KMS-11 (cell line): Measurements from ENCODE around the gene PTPN22.

ENCODE experiments used
- H2AFZ ChIP-seq: fragments of 200-600 bp; sonication (generic); 2 replicates; pipeline ENCODE4 v1.6.1; 2016; ENCODE audit warnings: antibody characterized with exemption, mixed run types, low read depth
- H3K27ac ChIP-seq: fragments of 200-600 bp; sonication (generic); 2 replicates; pipeline ENCODE4 v1.6.1; 2016; ENCODE audit warnings: mild to moderate bottlenecking, mixed run types
- H3K27me3 ChIP-seq: fragments of 200-600 bp; sonication (generic); 2 replicates; pipeline ENCODE4 v1.6.1; 2017; ENCODE audit warnings: mild to moderate bottlenecking, low read depth, mixed run types, moderate library complexity; ENCODE audit not compliant: insufficient read depth
- H3K36me3 ChIP-seq: fragments of 200-600 bp; sonication (generic); 2 replicates; pipeline ENCODE4 v1.6.1; 2017; ENCODE audit warnings: mild to moderate bottlenecking, mixed run types; ENCODE audit not compliant: insufficient read depth
- H3K4me1 ChIP-seq: fragments of 200-600 bp; sonication (generic); 2 replicates; pipeline ENCODE4 v1.6.1; 2016; ENCODE audit warnings: mild to moderate bottlenecking, low read depth, mixed run types; ENCODE audit not compliant: poor library complexity, severe bottlenecking
- H3K4me2 ChIP-seq: fragments of 200-600 bp; sonication (generic); 2 replicates; pipeline ENCODE4 v1.7.0; 2016; ENCODE audit warnings: mild to moderate bottlenecking, mixed run types
- H3K4me3 ChIP-seq: fragments of 200-600 bp; sonication (generic); IDR thresholded peaks from 2 replicates; pipeline ENCODE4 v1.6.1; 2017; ENCODE audit warnings: low read depth, low read length, mixed read lengths; ENCODE audit not compliant: insufficient read depth
- H3K79me2 ChIP-seq: fragments of 200-600 bp; sonication (generic); 2 replicates; pipeline ENCODE4 v1.6.1; 2016; ENCODE audit warnings: low read depth, mixed run types; ENCODE audit not compliant: insufficient read depth
- H3K9ac ChIP-seq: fragments of 200-600 bp; sonication (generic); 2 replicates; pipeline ENCODE4 v1.6.1; 2016; ENCODE audit warnings: mild to moderate bottlenecking, mixed run types
- H4K20me1 ChIP-seq: fragments of 200-600 bp; sonication (generic); 2 replicates; pipeline ENCODE4 v1.6.1; 2016; ENCODE audit warnings: mild to moderate bottlenecking, mixed run types; ENCODE audit not compliant: insufficient read depth
- CTCF ChIP-seq: fragments of 200-600 bp; sonication (generic); conservative IDR thresholded peaks from 2 replicates; pipeline ENCODE4 v1.6.1; 2017; ENCODE audit warnings: low read depth, mild to moderate bottlenecking, antibody characterized with exemption, low read length, moderate library complexity, mixed read lengths

Gene PTPN22

DNA sequence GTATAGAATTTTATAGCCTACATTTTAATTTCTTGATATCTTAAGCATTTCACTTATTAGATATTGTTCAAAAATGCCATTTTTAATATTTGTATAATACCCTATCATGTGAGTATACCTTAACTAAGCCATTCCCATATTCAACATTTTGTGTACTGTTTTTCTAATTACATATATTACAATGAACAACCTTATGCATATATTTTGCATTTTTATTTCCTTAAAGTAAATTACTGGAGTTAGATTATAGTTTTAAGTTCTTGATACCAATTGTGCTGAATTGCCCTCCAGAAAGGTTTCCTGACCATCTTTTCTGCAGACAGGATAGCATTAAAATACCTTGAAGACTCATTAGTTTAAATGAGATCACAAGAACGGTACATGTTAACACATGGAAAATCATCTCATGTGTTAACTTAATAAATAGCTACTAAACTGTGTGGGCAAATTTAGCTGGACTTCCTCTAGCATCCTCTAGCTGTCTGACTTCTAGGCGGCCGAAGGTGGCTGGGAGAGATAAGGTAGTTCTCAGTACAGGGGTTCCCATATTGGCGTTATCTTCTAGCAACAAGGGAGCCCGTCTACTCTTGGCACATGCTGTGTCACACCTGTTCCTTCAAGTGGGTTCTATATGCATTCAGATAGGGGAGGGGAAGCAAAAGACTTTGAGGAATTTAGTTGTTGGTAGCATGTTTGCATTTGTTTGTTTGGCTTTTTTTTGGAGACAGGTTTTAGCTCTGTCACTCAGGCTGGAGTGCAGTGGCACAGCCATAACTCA is 42.6 kb upstream of the PTPN22 start:
- Histone ChIP-seq H3K4me2 (no peak overlapping the region), H3K36me3 (no peaks in the 10 kb centered on the region), H3K79me2 (no peaks in the 10 kb centered on the region), H3K27me3 (no peaks in the 10 kb centered on the region), H4K20me1 (no peaks in the 10 kb centered on the region), H3K4me3 (no peak overlapping the region), H2AFZ (no peak overlapping the region), H3K9ac (no peak overlapping the region), H3K4me1 (no peaks in the 10 kb centered on the region), H3K27ac (no peak overlapping the region)
- no peak for TF ChIP-seq CTCF

DNA sequence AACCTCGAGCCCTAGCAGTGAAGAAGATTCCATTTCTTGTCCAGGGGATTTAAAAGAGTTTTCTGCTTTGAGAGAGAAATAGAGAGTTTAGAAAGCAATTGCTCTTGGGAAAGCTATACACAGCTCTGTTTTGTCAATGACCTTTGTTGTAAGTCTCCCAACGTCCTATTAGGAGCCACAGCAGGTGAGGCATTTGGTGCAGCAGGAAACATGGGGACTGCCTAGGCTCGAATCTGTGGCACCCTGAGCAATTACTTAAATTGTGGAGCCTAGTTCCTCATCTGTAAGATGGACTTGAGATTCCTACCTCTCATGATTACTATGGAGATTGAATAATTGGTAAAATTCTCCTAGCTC is 41.8 kb upstream of the PTPN22 start:
- H3K79me2 ChIP-seq: no peaks in the 10 kb centered on the region
- no peak overlapping the region for H3K9ac ChIP-seq
- no peak overlapping the region for H3K27ac ChIP-seq
- H3K4me2 ChIP-seq: no peak overlapping the region
- no peak for TF ChIP-seq CTCF
- H4K20me1 ChIP-seq: no peaks in the 10 kb centered on the region
- H3K36me3 ChIP-seq: no peaks in the 10 kb centered on the region
- no peak overlapping the region for H2AFZ ChIP-seq
- no peak overlapping the region for H3K4me3 ChIP-seq
- H3K27me3 ChIP-seq: no peaks in the 10 kb centered on the region
- H3K4me1 ChIP-seq: no peaks in the 10 kb centered on the region

DNA sequence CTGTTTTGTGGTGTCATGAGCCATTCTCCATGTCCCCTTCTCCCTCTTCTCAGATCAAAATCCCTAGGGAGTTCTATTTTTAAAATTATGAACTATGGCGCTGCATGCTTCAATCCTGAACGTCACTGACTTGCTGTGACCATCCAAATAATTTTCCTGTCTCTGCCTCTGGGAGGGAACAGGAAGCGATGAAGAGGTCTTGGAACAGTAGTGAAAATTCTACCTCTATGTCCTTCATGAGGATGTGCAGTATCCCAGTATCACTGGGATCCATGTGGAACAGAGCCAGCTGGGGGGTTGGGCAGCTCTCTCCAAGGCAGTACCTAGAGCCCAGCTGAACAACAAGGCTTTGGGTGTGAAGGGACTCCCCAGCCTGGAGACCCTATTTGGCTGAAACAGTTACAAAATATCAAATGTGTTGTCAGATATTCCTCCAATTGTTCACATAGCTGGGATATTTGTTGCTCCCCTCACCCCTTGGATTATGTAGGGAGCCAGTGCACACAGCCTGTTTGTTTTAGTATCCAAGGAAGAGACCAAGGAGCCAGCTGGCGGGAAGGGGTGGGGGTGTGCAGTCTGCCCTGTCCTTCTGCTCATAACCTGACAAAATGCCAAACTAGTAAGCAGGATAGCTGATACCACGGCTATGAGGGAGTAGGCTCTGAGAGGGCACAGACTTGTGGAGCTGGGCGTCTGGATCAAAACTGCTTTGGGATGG is 41.2 kb upstream of the PTPN22 start:
- H3K9ac ChIP-seq: no peak overlapping the region
- no peaks in the 10 kb centered on the region for H3K27me3 ChIP-seq
- H3K36me3 ChIP-seq: no peaks in the 10 kb centered on the region
- H4K20me1 ChIP-seq: no peaks in the 10 kb centered on the region
- no peaks in the 10 kb centered on the region for H3K4me1 ChIP-seq
- no peak overlapping the region for H3K27ac ChIP-seq
- no peaks in the 10 kb centered on the region for H3K79me2 ChIP-seq
- H2AFZ ChIP-seq: no peak overlapping the region
- TF ChIP-seq CTCF: no peak
- no peak overlapping the region for H3K4me2 ChIP-seq
- H3K4me3 ChIP-seq: no peak overlapping the region

DNA sequence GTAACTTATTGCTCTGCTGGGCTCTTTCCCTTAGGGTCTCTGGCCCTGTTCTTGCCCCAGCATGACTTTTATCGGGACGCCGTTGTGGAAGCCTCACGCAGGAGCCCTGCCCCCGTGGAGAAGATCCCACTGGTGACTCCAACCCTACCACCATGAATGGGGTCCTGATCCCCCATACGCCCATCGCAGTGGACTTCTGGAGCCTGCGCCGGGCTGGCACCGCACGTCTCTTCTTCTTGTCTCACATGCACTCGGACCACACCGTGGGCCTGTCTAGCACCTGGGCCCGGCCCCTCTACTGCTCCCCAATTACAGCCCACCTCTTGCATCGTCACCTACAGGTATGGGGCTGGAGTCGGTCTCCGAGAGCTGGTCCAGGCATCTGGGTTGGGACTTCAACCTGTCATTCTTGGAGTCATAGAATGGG is 33.9 kb upstream of the PTPN22 start:
- Histone ChIP-seq H3K27ac (peak overlapping the region; percentile 77), H2AFZ (peak overlapping the region; percentile 78; the same call in 1 of the 2 replicates), H3K4me1 (peaks cover 10% of the 10 kb centered on the region), H4K20me1 (no peaks in the 10 kb centered on the region), H3K4me3 (peak overlapping the region; percentile 80), H3K9ac (peak overlapping the region; percentile 71), H3K79me2 (peaks cover 22% of the 10 kb centered on the region), H3K36me3 (no peaks in the 10 kb centered on the region), H3K4me2 (peak overlapping the region; percentile 93), H3K27me3 (no peaks in the 10 kb centered on the region)
- TF ChIP-seq CTCF: no peak
